H1 (cell line): ENCODE results near the gene ARFGEF3. TPM values are rescaled to one million over a fixed set of nuclear protein-coding genes. Genes with fewer than 3 reads are reported as not detected.

Source experiments
- CTCF ChIA-PET: fragments of 300-600 bp; sonication (Branson Sonifier 250); formaldehyde crosslinking; loops from one replicate; lab custom pipeline; 2021; ENCODE audit not compliant: partially characterized antibody; lab: Charles Lee
- POLR2A ChIA-PET: fragments of 300-600 bp; sonication (Branson Sonifier 250); formaldehyde crosslinking; loops from one replicate; lab custom pipeline; 2021; ENCODE audit warnings: inconsistent platforms; ENCODE audit not compliant: partially characterized antibody; lab: Charles Lee
- DNase-seq, 2 experiments: peaks; one replicate each; pipeline versions ENCODE4 v3.0.0 to v3.0.0-alpha.2; 2010 to 2022; ENCODE audit warnings: low spot score in 2 of 2, low read depth in 1 of 2, mixed read lengths in 1 of 2
- FAIRE-seq: peaks from 2 replicates; lab custom pipeline; 2011; peaks lifted over from hg19 to GRCh38; lab: Jason Lieb, UNC
- H2AFZ ChIP-seq: 2 replicates; pipeline ENCODE4 v1.8.1; 2012; ENCODE audit warnings: low read length, inconsistent platforms
- H2AK5ac ChIP-seq: 2 replicates; pipeline ENCODE4 v1.6.1; 2013; ENCODE audit warnings: low read depth, low read length
- H2BK120ac ChIP-seq: replicated peaks from 2 replicates; pipeline ENCODE3; 2013; ENCODE audit warnings: low read depth, low read length, inconsistent platforms
- H2BK12ac ChIP-seq: 2 replicates; pipeline ENCODE4 v1.6.1; 2013; ENCODE audit warnings: low read depth, low read length
- H2BK15ac ChIP-seq: 2 replicates; pipeline ENCODE4 v1.6.1; 2013; ENCODE audit warnings: low read length
- H2BK20ac ChIP-seq: 2 replicates; pipeline ENCODE4 v1.6.1; 2013; ENCODE audit warnings: low read length
- H2BK5ac ChIP-seq: 2 replicates; pipeline ENCODE4 v1.6.1; 2013; ENCODE audit warnings: low read depth, low read length
- H3K14ac ChIP-seq: 2 replicates; pipeline ENCODE4 v1.6.1; 2013; ENCODE audit warnings: inconsistent platforms; ENCODE audit not compliant: insufficient read length
- H3K18ac ChIP-seq: 2 replicates; pipeline ENCODE4 v1.6.1; 2013; ENCODE audit warnings: low read length; ENCODE audit errors: extremely low read depth
- H3K23ac ChIP-seq: 2 replicates; pipeline ENCODE4 v1.6.1; 2013; ENCODE audit warnings: inconsistent platforms; ENCODE audit not compliant: insufficient read length
- H3K23me2 ChIP-seq: 2 replicates; pipeline ENCODE4 v1.6.1; 2013; ENCODE audit warnings: low read depth, low read length
- H3K27ac ChIP-seq: 2 replicates; pipeline ENCODE4 v1.6.1; 2011; ENCODE audit warnings: low read depth, low read length, inconsistent platforms
- H3K27me3 ChIP-seq, 4 experiments: replicated peaks in 1 of 4; 1 replicate in 1 of 4; 2 replicates in 3 of 4; pipeline versions ENCODE4 v1.6.1 to v1.8.1; 2011 to 2013; ENCODE audit warnings: low read length in 3 of 4, mild to moderate bottlenecking in 3 of 4, inconsistent platforms in 2 of 4, mixed read lengths in 2 of 4, moderate library complexity in 1 of 4; ENCODE audit not compliant: control insufficient read depth in 3 of 4, insufficient read depth in 3 of 4; ENCODE audit errors: extremely low read depth in 1 of 4
- H3K36me3 ChIP-seq, 4 experiments: 2 replicates each; pipeline versions ENCODE4 v1.6.1 to v1.8.1; 2011 to 2013; ENCODE audit warnings: mild to moderate bottlenecking in 4 of 4, low read length in 3 of 4, moderate library complexity in 2 of 4, control low read depth in 1 of 4, inconsistent platforms in 1 of 4; ENCODE audit not compliant: insufficient read depth in 4 of 4, control insufficient read depth in 2 of 4
- H3K4ac ChIP-seq: replicated peaks from 2 replicates; pipeline ENCODE3; 2013; ENCODE audit warnings: low read length, low read depth, mixed read lengths, inconsistent platforms; ENCODE audit not compliant: insufficient read length
- H3K4me1 ChIP-seq, 4 experiments: replicated peaks in 1 of 4; 1 replicate in 1 of 4; 2 replicates in 3 of 4; pipeline versions ENCODE4 v1.6.1 to v1.8.1; 2011 to 2013; ENCODE audit warnings: low read length in 3 of 4, inconsistent platforms in 2 of 4, mixed read lengths in 1 of 4; ENCODE audit not compliant: insufficient read depth in 4 of 4, control insufficient read depth in 3 of 4
- H3K4me2 ChIP-seq, 2 experiments: 2 replicates each; pipeline versions ENCODE4 v1.6.1 to v1.8.1; 2011 to 2013; ENCODE audit warnings: low read depth in 2 of 2, low read length in 2 of 2, control low read depth in 1 of 2, inconsistent platforms in 1 of 2, mild to moderate bottlenecking in 1 of 2; ENCODE audit not compliant: insufficient read depth in 1 of 2
- H3K4me3 ChIP-seq, 4 experiments: fragments of 200-600, 300-600 bp in 1 of 4; sonication (generic), shearing (Covaris generic), sonication (Bioruptor Twin) in 1 of 4; 2 replicates each; pipeline versions ENCODE4 v1.5.1 to v1.8.1; 2011 to 2016; ENCODE audit warnings: low read length in 4 of 4, low read depth in 3 of 4, control low read depth in 2 of 4, inconsistent platforms in 2 of 4, mild to moderate bottlenecking in 2 of 4, mixed read lengths in 1 of 4, moderate library complexity in 1 of 4; ENCODE audit not compliant: insufficient read depth in 2 of 4; ENCODE audit errors: extremely low read depth in 1 of 4
- H3K56ac ChIP-seq: replicated peaks from 2 replicates; pipeline ENCODE3; 2013; ENCODE audit warnings: low read depth, mild to moderate bottlenecking, mixed read lengths, low read length, inconsistent platforms; ENCODE audit not compliant: insufficient read length
- H3K79me1 ChIP-seq: 2 replicates; pipeline ENCODE4 v1.6.1; 2013; ENCODE audit warnings: low read depth, low read length, control low read depth
- H3K79me2 ChIP-seq, 2 experiments: 2 replicates each; pipeline versions ENCODE4 v1.6.1 to v1.8.1; 2012 to 2013; ENCODE audit warnings: low read length in 2 of 2, mild to moderate bottlenecking in 2 of 2, inconsistent platforms in 1 of 2; ENCODE audit not compliant: insufficient read depth in 2 of 2, control insufficient read depth in 1 of 2
- H3K9ac ChIP-seq, 4 experiments: replicated peaks in 1 of 4; 1 replicate in 1 of 4; 2 replicates in 3 of 4; pipeline versions ENCODE4 v1.6.1 to v1.8.1; 2011 to 2013; ENCODE audit warnings: low read depth in 3 of 4, low read length in 3 of 4, control low read depth in 2 of 4, mild to moderate bottlenecking in 2 of 4, moderate library complexity in 2 of 4, inconsistent platforms in 1 of 4; ENCODE audit errors: extremely low read depth in 1 of 4
- H3K9me3 ChIP-seq, 2 experiments: 2 replicates each; pipeline versions ENCODE4 v1.6.1 to v1.8.1; 2012 to 2013; ENCODE audit warnings: mild to moderate bottlenecking in 2 of 2, moderate library complexity in 2 of 2, control low read depth in 1 of 2, inconsistent platforms in 1 of 2, low read depth in 1 of 2, low read length in 1 of 2, mixed read lengths in 1 of 2; ENCODE audit not compliant: insufficient read depth in 2 of 2
- H4K20me1 ChIP-seq, 2 experiments: replicated peaks in 1 of 2; 2 replicates each; pipeline versions ENCODE3 to v1.8.1; 2011 to 2013; ENCODE audit warnings: inconsistent platforms in 2 of 2, low read length in 2 of 2, mild to moderate bottlenecking in 1 of 2; ENCODE audit not compliant: insufficient read depth in 2 of 2, control insufficient read depth in 1 of 2
- H4K5ac ChIP-seq: 2 replicates; pipeline ENCODE4 v1.6.1; 2013; ENCODE audit warnings: low read length, low read depth, mixed read lengths, inconsistent platforms; ENCODE audit not compliant: insufficient read length
- H4K8ac ChIP-seq: 2 replicates; pipeline ENCODE4 v1.8.0; 2013; ENCODE audit warnings: mild to moderate bottlenecking, moderate library complexity, low read length, inconsistent platforms; ENCODE audit not compliant: insufficient read depth; ENCODE audit errors: extremely low read depth
- H4K91ac ChIP-seq: replicated peaks from 2 replicates; pipeline ENCODE3; 2013; ENCODE audit warnings: low read length, mixed read lengths, inconsistent platforms; ENCODE audit not compliant: insufficient read length
- WGBS, 2 experiments: shearing (Covaris generic) in 1 of 2; methylation state at CpG; one replicate each; pipeline versions ENCODE4 v1.1.6 to v1.1.7; 2013 to 2015; ENCODE audit warnings: low lambda C conversion rate in 2 of 2, mixed read lengths in 2 of 2, inconsistent platforms in 1 of 2, low coverage in 1 of 2, missing lambda C conversion rate in 1 of 2; ENCODE audit not compliant: insufficient replicate concordance in 2 of 2, insufficient coverage in 1 of 2, insufficient read length in 1 of 2; ENCODE audit errors: extremely low coverage in 1 of 2, missing lambda C conversion rate in 1 of 2; 5-methylcytosine and 5-hydroxymethylcytosine counted together
- polyA plus RNA-seq, 7 experiments: library from polyadenylated mRNA; depleted of rRNA in 3 of 7; stranded (reverse) in 5 of 7; unstranded in 2 of 7; fragments of >200 nt in 5 of 7; fragments of 200-250 nt in 2 of 7; gene quantifications; 1 replicate in 5 of 7; 2 replicates in 1 of 7; 4 replicates in 1 of 7; pipeline versions ENCODE4 v1.2.1 to v1.2.3, GENCODE V29; 2011 to 2013; ENCODE audit warnings: missing spikeins in 2 of 7, mixed read lengths in 2 of 7
- total RNA-seq: library from RNA; stranded (reverse); fragmentation: NEBNext Ultra II Directional; extraction: Animal tissue kit (Norgen Biotek cat#: 25700); gene quantifications from 2 replicates; pipeline ENCODE4 v1.2.1, GENCODE V29; 2021
- TF ChIP-seq, protein P1 (sequence below): IDR thresholded peaks from 2 replicates; pipeline ENCODE4 v1.6.1; 2012; ENCODE audit warnings: inconsistent platforms

Gene ARFGEF3
- total and polyA plus RNA-seq, 2 of the 8 experiments (the other 6 are each of a cell fraction or from before 2014, with no cell fraction given) = 5.8 to 23.2 TPM

DNA sequence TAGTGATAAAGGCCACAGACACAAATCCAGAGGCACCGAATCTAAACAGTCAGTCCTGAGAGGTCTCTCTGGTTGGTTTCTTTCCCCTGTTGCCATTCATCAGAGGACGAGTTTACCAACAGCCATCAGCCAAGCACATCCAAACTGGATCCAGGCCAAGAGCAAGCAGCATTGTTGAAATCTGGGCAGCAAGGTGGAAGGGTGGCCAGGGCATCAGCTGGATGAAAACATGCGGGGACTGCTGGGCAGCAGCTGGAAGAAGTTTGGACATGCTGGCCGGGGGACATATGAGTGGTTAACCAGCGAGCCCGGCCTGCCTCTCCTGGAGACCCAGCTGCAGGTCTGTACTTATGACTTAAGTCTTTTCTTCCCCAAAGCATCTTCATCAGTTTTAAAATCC lies 216.1 kb downstream of the ARFGEF3 start, which contains the start of gene SMIM28:
Gene SMIM28, plus strand, starts transcription at position 62 of the 400 bp plus-strand sequence. Its CDS starts 168 bp downstream, at position 230.
- FAIRE-seq (no peak), DNase-seq (no peak)
- Histone ChIP-seq H3K79me2 (no peaks in the 10 kb centered on the region), H2BK5ac (no peak within 1 kb of the TSS), H3K56ac (no peak within 1 kb of the TSS), H4K8ac (no peak within 1 kb of the TSS), H3K18ac (no peak within 1 kb of the TSS; the same call in 1 of the 2 replicates), H4K20me1 (no peaks in the 10 kb centered on the region), H3K14ac (no peak within 1 kb of the TSS), H2AFZ (no peak within 1 kb of the TSS), H3K79me1 (no peaks in the 10 kb centered on the region), H3K9ac (no peak within 1 kb of the TSS), H3K27ac (no peak within 1 kb of the TSS), H2BK15ac (0 out of 2 replicates have a peak within 1 kb of the TSS, but pooled peaks have one; percentile 53), H3K9me3 (no peaks in the 10 kb centered on the region), H3K4me1 (peaks cover 0 to 11% (median 0%) of the 10 kb centered on the region in 4 experiments; a peak in 2 of 7 replicates), H2AK5ac (no peak within 1 kb of the TSS), H3K36me3 (no peaks in the 10 kb centered on the region), H3K4me2 (0 out of 4 replicates have a peak within 1 kb of the TSS, but pooled peaks of 1 of the 2 experiments have one; percentile 43), H2BK120ac (no peak within 1 kb of the TSS), H3K27me3 (no peaks in the 10 kb centered on the region), H3K4me3 (no peak within 1 kb of the TSS), H4K91ac (no peak within 1 kb of the TSS), H3K23me2 (no peaks in the 10 kb centered on the region), H3K4ac (no peak within 1 kb of the TSS), H2BK20ac (no peak within 1 kb of the TSS), H3K23ac (no peak within 1 kb of the TSS), H4K5ac (no peak within 1 kb of the TSS), H2BK12ac (no peak within 1 kb of the TSS)
- WGBS, 2 experiments = 85% methylated on average over 6 of the region's 6 CpGs; no CpG with 5 or more reads in 1 of the 2 experiments
- TF ChIP-seq, protein P1, sequence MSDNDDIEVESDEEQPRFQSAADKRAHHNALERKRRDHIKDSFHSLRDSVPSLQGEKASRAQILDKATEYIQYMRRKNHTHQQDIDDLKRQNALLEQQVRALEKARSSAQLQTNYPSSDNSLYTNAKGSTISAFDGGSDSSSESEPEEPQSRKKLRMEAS = no peak
- ChIA-PET POLR2A (no interaction called here), CTCF (interaction anchor here (1.3 to 1.8 kb wide), 3 partner anchors 17 to 92 kb away, joined by 3 to 5 read pairs (median 4); no protein-coding TSS in a partner anchor)
